Smooth muscle cell (in vitro differentiated cells): Measurements from ENCODE around the gene TFAP2E. TPM values are rescaled to one million over a fixed set of nuclear protein-coding genes. Genes with fewer than 3 reads are reported as not detected.

ENCODE experiments used
- DNase-seq: peaks from one replicate; lab custom pipeline; 2025; ENCODE audit not compliant: unreplicated experiment; lab: John Stamatoyannopoulos, UW
- H2AFZ ChIP-seq: fragments of 200-600 bp; sonication (generic); 2 replicates; pipeline ENCODE4 v1.6.0; 2016; ENCODE audit warnings: antibody characterized with exemption, low read depth, mild to moderate bottlenecking
- H3F3A ChIP-seq: fragments of 200-600 bp; sonication (generic); 2 replicates; pipeline ENCODE4 v1.6.0; 2017; ENCODE audit warnings: antibody characterized with exemption, low read depth
- H3K27ac ChIP-seq: fragments of 200-600 bp; sonication (generic); 2 replicates; pipeline ENCODE4 v1.5.1; 2016; ENCODE audit warnings: low read depth, mild to moderate bottlenecking
- H3K27me3 ChIP-seq: fragments of 200-600 bp; sonication (generic); 2 replicates; pipeline ENCODE4 v1.6.1; 2016; ENCODE audit warnings: low read depth, mild to moderate bottlenecking
- H3K36me3 ChIP-seq: fragments of 200-600 bp; sonication (generic); 2 replicates; pipeline ENCODE4 v1.5.1; 2016; ENCODE audit warnings: low read depth
- H3K4me1 ChIP-seq: fragments of 200-600 bp; sonication (generic); 2 replicates; pipeline ENCODE4 v1.5.1; 2016; ENCODE audit warnings: low read depth
- H3K4me2 ChIP-seq: fragments of 200-600 bp; sonication (generic); 2 replicates; pipeline ENCODE4 v1.6.0; 2016; ENCODE audit warnings: mild to moderate bottlenecking
- H3K4me3 ChIP-seq: fragments of 200-600 bp; sonication (generic); 2 replicates; pipeline ENCODE4 v1.5.1; 2016; ENCODE audit warnings: mild to moderate bottlenecking
- H3K79me2 ChIP-seq: fragments of 200-600 bp; sonication (generic); 2 replicates; pipeline ENCODE4 v1.6.0; 2016; ENCODE audit warnings: low read depth, mild to moderate bottlenecking
- H3K9ac ChIP-seq: fragments of 200-600 bp; sonication (generic); 2 replicates; pipeline ENCODE4 v1.6.0; 2016; ENCODE audit warnings: low read depth
- H3K9me3 ChIP-seq: fragments of 200-600 bp; sonication (generic); replicated peaks from 2 replicates; pipeline ENCODE4 v1.5.1; 2016; ENCODE audit warnings: low read depth
- H4K20me1 ChIP-seq: fragments of 200-600 bp; sonication (generic); 2 replicates; pipeline ENCODE4 v1.6.0; 2016; ENCODE audit warnings: low read depth
- WGBS: methylation state at CpG from one replicate; pipeline ENCODE4 v1.1.7; 2016; ENCODE audit warnings: low lambda C conversion rate; 5-methylcytosine and 5-hydroxymethylcytosine counted together
- polyA plus RNA-seq: library from polyadenylated mRNA; unstranded; fragments of >200 nt; fragmentation: Nextera tagmentation; extraction: Ambion mirVana; gene quantifications from 2 replicates; pipeline ENCODE4 v1.2.1, GENCODE V29; 2016
- total RNA-seq: library from RNA; depleted of rRNA; stranded (reverse); fragments of >200 nt; gene quantifications from 2 replicates; pipeline ENCODE4 v1.2.3, GENCODE V29; 2014
- TF ChIP-seq, protein P1 (sequence below): fragments of 200-600 bp; sonication (generic); IDR thresholded peaks from 2 replicates; pipeline ENCODE4 v1.5.1; 2017; ENCODE audit warnings: borderline replicate concordance, mild to moderate bottlenecking, antibody characterized with exemption; ENCODE audit not compliant: insufficient read depth, poor library complexity, severe bottlenecking

Gene TFAP2E
- total and polyA plus RNA-seq, 2 experiments from 2014 or later, result 0.30 to 0.36 TPM

- Histone ChIP-seq H3K9me3 (no peaks in the 10 kb centered on the region), H3K4me1 (no peaks in the 10 kb centered on the region), H3K27ac (no peak overlapping the region), H3K79me2 (peaks cover 6% of the 10 kb centered on the region), H3K4me2 (no peak overlapping the region), H3F3A (no peaks in the 10 kb centered on the region), H3K9ac (no peak overlapping the region), H3K4me3 (no peak overlapping the region), H2AFZ (no peak overlapping the region), H3K27me3 (no peaks in the 10 kb centered on the region), H4K20me1 (peaks cover 51% of the 10 kb centered on the region), H3K36me3 (peaks cover 14% of the 10 kb centered on the region)
- WGBS, result 69% methylated on average over 6 of the region's 6 CpGs
- no peak for DNase-seq
- TF ChIP-seq, protein P1, sequence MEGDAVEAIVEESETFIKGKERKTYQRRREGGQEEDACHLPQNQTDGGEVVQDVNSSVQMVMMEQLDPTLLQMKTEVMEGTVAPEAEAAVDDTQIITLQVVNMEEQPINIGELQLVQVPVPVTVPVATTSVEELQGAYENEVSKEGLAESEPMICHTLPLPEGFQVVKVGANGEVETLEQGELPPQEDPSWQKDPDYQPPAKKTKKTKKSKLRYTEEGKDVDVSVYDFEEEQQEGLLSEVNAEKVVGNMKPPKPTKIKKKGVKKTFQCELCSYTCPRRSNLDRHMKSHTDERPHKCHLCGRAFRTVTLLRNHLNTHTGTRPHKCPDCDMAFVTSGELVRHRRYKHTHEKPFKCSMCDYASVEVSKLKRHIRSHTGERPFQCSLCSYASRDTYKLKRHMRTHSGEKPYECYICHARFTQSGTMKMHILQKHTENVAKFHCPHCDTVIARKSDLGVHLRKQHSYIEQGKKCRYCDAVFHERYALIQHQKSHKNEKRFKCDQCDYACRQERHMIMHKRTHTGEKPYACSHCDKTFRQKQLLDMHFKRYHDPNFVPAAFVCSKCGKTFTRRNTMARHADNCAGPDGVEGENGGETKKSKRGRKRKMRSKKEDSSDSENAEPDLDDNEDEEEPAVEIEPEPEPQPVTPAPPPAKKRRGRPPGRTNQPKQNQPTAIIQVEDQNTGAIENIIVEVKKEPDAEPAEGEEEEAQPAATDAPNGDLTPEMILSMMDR, result no peak
These were observed 32.2 kb downstream of the TFAP2E start for GRCh38 chr1:35605071-35605866.

- Histone ChIP-seq H3K4me2 (no peak overlapping the region), H3K27me3 (no peaks in the 10 kb centered on the region), H3K4me3 (no peak overlapping the region), H3K4me1 (no peaks in the 10 kb centered on the region), H3K79me2 (peaks cover 8% of the 10 kb centered on the region), H3K36me3 (peaks cover 14% of the 10 kb centered on the region), H4K20me1 (peaks cover 54% of the 10 kb centered on the region), H2AFZ (no peak overlapping the region), H3K9ac (no peak overlapping the region), H3F3A (no peaks in the 10 kb centered on the region), H3K27ac (no peak overlapping the region), H3K9me3 (no peaks in the 10 kb centered on the region)
- no peak for DNase-seq
- TF ChIP-seq, protein P1, result no peak
- WGBS, result 40% methylated on average over 4 of the region's 4 CpGs
These were observed 32.7 kb downstream of the TFAP2E start for GRCh38 chr1:35605867-35606182.

GRCh38 chr1:35611655-35612054 lies 38.5 kb downstream of the TFAP2E start:
- Histone ChIP-seq H3K4me1 (no peaks in the 10 kb centered on the region), H3K9me3 (no peaks in the 10 kb centered on the region), H3K4me3 (no peak overlapping the region), H3K27me3 (no peaks in the 10 kb centered on the region), H3K9ac (no peak overlapping the region), H3K4me2 (no peak overlapping the region), H4K20me1 (peaks cover 76% of the 10 kb centered on the region), H3F3A (no peaks in the 10 kb centered on the region), H3K36me3 (peaks cover 19% of the 10 kb centered on the region), H3K79me2 (peaks cover 31% of the 10 kb centered on the region), H2AFZ (no peak overlapping the region), H3K27ac (no peak overlapping the region)
- DNase-seq, result no peak
- TF ChIP-seq, protein P1, result no peak
- WGBS, result 98% methylated on average over 7 of the region's 7 CpGs

GRCh38 chr1:35615440-35615839 lies 42.3 kb downstream of the TFAP2E start:
- 88% methylated on average over 8 of the region's 8 CpGs for WGBS
- H4K20me1 ChIP-seq, result peaks cover 77% of the 10 kb centered on the region
- H3K27me3 ChIP-seq, result no peaks in the 10 kb centered on the region
- no peak overlapping the region for H3K4me2 ChIP-seq
- no peaks in the 10 kb centered on the region for H3F3A ChIP-seq
- no peak overlapping the region for H3K4me3 ChIP-seq
- no peak overlapping the region for H2AFZ ChIP-seq
- peaks cover 43% of the 10 kb centered on the region for H3K79me2 ChIP-seq
- no peak overlapping the region for H3K27ac ChIP-seq
- no peak overlapping the region for H3K9ac ChIP-seq
- peaks cover 5% of the 10 kb centered on the region for H3K36me3 ChIP-seq
- DNase-seq, result no peak
- TF ChIP-seq, protein P1, result no peak
- no peaks in the 10 kb centered on the region for H3K9me3 ChIP-seq
- no peaks in the 10 kb centered on the region for H3K4me1 ChIP-seq
